ENCODE data around the gene BEND3.
"Not testable (repeated sequence)": the region's sequence is repeated elsewhere in the genome, so short reads cannot be mapped to it uniquely, and the experiment has no call there.

Gene BEND3

DNA sequence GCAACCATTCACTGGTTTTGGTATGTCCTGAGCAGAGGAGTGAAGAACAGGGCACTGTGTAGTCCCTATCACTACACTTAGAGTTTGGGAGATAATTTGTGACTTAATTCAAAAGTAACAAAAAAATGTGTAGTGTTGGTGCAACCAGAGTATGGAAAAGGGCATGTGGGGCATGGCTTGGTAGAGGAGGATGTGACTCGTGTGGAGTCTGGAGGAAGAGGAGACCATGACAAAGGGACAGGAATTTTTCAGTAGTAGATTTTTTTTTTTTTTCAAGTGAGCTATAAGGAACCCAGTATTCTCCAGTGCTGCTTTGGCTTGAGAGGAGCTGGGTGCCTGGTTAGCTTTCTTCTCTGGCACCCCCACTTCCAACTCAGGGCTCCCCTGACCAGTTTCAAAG is 82.2 kb downstream of the BEND3 start:
- no peak for DNase-seq (ENCODE audit: low spot score)

DNA sequence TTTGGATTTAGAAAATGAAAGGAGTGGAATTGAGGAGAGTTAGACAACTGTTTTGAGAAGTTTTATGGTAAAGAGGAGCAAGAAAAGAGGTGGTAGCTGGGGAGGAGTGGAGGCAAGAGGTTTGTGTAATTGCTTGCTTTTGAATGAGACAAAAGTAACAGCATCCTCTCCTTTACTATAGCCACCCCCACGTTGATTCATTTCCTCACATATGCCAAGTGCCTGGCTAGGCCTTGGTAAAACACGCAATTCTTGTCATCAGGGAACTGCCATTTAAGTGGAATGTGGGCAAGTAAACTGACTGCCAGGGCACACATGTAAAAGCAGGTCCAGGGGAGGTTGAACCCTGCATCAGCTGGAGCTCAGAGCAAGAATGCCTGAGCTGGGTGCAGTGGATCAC is 83.3 kb downstream of the BEND3 start:
- no peak for DNase-seq (ENCODE audit: low spot score)

DNA sequence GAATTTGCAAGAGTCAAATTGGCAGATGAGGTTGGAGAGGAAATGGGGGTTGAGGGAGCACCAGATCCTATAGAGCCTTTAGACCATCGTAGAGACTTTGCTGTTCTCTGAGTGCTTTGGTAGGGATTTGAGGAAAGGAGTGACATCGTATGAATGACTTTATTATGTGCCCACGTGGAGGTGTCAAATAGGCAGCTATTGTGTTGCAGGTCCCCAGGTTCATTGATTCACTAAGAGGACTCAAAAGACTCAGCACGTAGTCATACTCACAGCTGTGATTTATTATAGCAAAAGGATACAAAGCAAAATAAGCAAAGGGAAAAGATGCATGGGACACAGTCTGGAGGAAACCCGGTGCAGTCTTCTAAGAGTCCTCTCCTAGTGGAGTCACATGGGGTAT is 85.2 kb downstream of the BEND3 start:
- no peak for DNase-seq (ENCODE audit: low spot score)

DNA sequence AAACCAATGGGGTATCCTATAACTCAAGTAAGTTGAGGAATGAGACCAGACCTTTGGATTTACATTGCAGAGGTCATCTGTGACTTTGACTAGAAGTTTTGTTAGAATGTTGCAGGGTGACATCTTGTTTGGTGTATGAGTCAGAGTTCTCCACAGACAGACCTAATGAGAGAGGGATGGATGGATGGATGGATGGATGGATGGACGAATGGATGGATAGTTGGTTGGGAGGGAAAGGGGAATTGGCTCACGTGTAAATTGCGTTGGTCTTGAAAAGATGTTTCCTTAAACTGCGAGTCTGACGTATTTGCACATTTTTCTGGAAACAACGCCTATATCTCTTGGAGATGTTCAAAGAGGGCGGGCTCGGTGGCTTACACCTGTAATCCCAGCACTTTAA is 88.3 kb downstream of the BEND3 start:
- no peak for DNase-seq (ENCODE audit: low spot score)

DNA sequence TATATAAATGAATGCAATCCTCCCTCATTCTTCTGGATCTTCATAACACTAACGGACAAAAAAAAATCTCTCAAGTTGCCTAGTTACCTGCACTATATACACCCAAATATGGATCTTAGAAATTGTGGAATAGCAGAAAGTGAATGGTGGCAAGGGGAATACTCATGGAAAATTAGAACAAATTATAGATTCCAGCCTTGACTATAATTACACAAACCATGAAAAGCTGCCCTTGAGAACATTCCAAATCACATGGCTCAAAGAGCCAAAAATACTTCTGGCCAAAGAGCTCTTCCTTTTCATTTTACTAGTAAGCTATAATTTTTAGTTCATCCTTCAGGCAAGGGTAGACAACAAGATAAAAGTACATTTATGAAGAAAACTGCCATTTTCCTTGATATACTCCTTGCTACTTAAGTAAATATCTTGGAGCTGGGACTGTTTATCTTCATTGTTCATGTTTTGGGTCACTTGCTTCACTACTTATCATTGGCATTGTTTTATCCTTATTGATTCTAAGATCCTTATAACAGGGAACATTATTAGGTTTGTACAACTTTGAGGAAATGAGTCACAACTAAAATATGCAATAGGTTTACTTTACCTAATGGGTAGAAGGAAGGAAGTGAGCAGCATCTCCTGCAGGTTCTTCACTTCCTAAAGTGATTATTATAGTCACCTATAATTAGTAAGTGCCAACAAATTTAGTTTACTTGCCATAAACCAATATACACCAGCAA is 93.7 kb downstream of the BEND3 start:
- no peak for DNase-seq (ENCODE audit: low spot score)

DNA sequence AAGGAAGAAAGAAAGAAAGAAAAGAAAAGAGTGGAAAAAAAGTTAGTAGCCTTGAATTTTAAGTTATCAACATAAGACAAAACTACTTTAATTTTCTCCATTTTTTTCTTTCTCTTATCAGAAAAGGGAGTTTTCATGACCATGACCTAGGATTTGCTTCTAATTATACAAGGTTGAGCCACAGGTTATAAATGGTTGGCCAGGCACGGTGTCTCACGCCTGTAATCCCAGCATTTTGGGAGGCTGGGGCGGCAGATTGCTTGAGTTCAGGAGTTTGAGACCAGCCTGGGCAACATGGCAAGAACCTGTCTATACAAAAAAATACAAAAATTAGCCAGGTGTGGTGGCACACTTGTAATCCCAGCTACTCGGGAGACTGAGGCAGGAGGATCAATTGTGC is 95.1 kb downstream of the BEND3 start:
- no peak for DNase-seq (ENCODE audit: low spot score)

DNA sequence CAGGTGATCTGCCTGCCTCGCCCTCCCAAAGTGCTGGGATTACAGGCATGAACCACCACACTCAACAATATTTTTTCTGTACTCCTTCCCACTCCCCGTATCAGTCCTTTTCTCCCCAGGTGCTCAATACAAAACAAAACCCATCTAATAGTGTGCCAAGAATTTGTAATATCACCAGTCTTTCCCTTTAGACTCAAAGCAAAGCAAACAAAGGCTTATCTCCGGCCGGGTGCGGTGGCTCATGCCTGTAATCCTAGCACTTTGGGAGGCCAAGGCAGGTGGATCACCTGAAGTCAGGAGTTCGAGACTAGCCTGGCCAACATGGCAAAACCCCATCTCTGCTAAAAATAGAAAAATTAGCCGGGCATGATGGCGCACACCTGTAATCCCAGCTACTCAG is 95.7 kb downstream of the BEND3 start:
- DNase-seq (ENCODE audit: low spot score): not testable (repeated sequence)

DNA sequence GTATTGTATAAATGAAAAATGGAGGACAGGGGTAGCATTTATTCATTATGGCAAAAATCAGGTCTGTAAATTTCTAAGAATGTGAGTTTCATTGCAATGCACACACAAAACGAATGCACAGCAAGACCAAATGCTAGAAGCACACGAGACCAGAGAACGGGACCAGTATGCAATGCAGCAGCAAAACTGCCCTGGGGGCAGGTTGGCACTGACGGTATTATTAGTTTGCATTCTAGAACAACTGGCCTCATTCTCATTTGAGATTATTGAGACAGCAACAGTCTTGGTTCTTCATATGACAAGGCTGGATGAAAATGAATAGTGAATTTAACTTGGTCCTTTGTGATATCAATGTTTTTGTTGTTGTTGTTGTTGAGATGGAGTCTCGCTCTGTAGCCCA is 96.3 kb downstream of the BEND3 start:
- DNase-seq (ENCODE audit: low spot score): no peak
